Type B pancreatic cell (in vitro differentiated cells): Measurements from ENCODE around the gene CACNB1. TPM values are rescaled to one million over a fixed set of nuclear protein-coding genes. Genes with fewer than 3 reads are reported as not detected.
A peak's percentile ranks its signal among the peaks of the same experiment; 100 is the strongest.

Experiments used
- DNase-seq: peaks from one replicate; pipeline ENCODE4 v3.0.0; 2021; ENCODE audit warnings: mixed read lengths; ENCODE audit not compliant: unreplicated experiment; ENCODE audit errors: extremely low spot score
- H3K27ac Mint-ChIP-seq: 2 replicates; pipeline ENCODE4 v1.8.0; 2021; ENCODE audit warnings: mild to moderate bottlenecking, mixed read lengths
- H3K27me3 Mint-ChIP-seq: 2 replicates; pipeline ENCODE4 v1.8.0; 2021; ENCODE audit warnings: mixed read lengths
- H3K36me3 Mint-ChIP-seq: 2 replicates; pipeline ENCODE4 v1.8.0; 2021; ENCODE audit warnings: mixed read lengths
- H3K4me1 Mint-ChIP-seq: one replicate; pipeline ENCODE4 v1.8.0; 2021; ENCODE audit warnings: mixed read lengths; ENCODE audit not compliant: unreplicated experiment
- H3K4me3 Mint-ChIP-seq: 2 replicates; pipeline ENCODE4 v1.8.0; 2021; ENCODE audit warnings: mild to moderate bottlenecking, mixed read lengths
- H3K9me3 Mint-ChIP-seq: 2 replicates; pipeline ENCODE4 v1.8.0; 2021; ENCODE audit warnings: mixed read lengths
- total RNA-seq: library from RNA; stranded (reverse); gene quantifications from 2 replicates; pipeline ENCODE4 v1.2.1, GENCODE V29; 2021; ENCODE audit warnings: low replicate concordance
- TF ChIP-seq, protein P1 (sequence below): fragments of 200-600 bp; sonication (generic); conservative IDR thresholded peaks from 2 replicates; pipeline ENCODE4 v1.5.0; 2021; ENCODE audit warnings: antibody characterized with exemption, mild to moderate bottlenecking

Gene CACNB1
- total RNA-seq, 1 donor from 2014 or later: 9.5 TPM

- H3K9me3 Mint-ChIP-seq: no peaks in the 10 kb centered on the region
- TF ChIP-seq, protein P1, sequence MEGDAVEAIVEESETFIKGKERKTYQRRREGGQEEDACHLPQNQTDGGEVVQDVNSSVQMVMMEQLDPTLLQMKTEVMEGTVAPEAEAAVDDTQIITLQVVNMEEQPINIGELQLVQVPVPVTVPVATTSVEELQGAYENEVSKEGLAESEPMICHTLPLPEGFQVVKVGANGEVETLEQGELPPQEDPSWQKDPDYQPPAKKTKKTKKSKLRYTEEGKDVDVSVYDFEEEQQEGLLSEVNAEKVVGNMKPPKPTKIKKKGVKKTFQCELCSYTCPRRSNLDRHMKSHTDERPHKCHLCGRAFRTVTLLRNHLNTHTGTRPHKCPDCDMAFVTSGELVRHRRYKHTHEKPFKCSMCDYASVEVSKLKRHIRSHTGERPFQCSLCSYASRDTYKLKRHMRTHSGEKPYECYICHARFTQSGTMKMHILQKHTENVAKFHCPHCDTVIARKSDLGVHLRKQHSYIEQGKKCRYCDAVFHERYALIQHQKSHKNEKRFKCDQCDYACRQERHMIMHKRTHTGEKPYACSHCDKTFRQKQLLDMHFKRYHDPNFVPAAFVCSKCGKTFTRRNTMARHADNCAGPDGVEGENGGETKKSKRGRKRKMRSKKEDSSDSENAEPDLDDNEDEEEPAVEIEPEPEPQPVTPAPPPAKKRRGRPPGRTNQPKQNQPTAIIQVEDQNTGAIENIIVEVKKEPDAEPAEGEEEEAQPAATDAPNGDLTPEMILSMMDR: no peak
- peaks cover under 1% of the 10 kb centered on the region for H3K4me1 Mint-ChIP-seq
- no peak overlapping the region for H3K27ac Mint-ChIP-seq
- DNase-seq: no peak
- H3K4me3 Mint-ChIP-seq: no peak overlapping the region
- H3K36me3 Mint-ChIP-seq: no peaks in the 10 kb centered on the region
- peaks cover 80% of the 10 kb centered on the region for H3K27me3 Mint-ChIP-seq
Observed at GRCh38 chr17:39212195-39212810, 14.8 kb upstream of the CACNB1 start.

- peaks cover 60% of the 10 kb centered on the region for H3K27me3 Mint-ChIP-seq
- peak overlapping the region; percentile 52 for H3K4me3 Mint-ChIP-seq
Observed at GRCh38 chr17:39210093-39210434, 12.6 kb upstream of the CACNB1 start.

DNA sequence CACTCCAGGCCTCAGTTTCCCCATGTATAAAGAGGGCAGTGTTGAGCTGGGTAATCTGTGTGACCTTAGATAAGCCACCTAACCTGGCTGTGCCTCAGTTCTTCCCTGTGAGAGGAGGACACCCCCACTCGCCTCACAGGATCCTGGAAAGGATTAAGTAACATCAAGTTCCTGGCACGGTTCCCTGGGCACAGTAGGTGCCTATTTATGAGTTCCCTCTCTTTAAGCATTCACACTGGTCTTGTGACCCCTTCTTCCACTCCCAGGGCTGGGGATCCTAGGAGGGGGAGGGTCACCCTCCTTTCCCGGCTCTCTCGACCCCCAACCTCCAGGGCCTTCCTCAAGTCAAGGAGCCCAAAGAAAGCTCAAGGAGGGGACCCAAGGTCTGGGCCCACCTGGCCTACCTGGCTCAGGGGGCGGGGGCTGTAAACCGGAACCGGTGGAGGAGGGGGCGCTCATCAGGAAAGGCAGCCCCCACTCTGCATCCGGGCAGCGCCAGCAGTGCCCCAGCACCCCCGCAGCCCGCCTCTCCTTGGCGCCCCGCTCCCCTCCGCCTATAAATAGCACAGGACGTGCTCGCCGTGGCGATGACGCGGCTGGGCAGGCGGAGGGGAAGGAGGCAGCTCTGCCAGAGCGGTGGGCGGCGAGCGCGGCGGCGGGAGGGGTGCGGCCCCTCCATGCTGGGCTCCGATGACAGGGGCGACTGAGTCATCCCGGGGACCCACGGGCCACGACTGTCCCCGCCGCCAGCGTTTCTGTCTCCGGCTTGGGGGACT is 12.0 kb upstream of the CACNB1 start:
- no peaks in the 10 kb centered on the region for H3K9me3 Mint-ChIP-seq
- DNase-seq: no peak
- peaks cover 54% of the 10 kb centered on the region for H3K27me3 Mint-ChIP-seq
- TF ChIP-seq, protein P1: no peak
- H3K4me1 Mint-ChIP-seq: peaks cover 5% of the 10 kb centered on the region
- no peak overlapping the region for H3K4me3 Mint-ChIP-seq
- H3K27ac Mint-ChIP-seq: no peak overlapping the region
- no peaks in the 10 kb centered on the region for H3K36me3 Mint-ChIP-seq

More at GRCh38 chr17:39210093-39210434, 12.6 kb upstream of the CACNB1 start:
- TF ChIP-seq, protein P1: no peak
- DNase-seq: no peak
- Mint-ChIP-seq H3K27ac (no peak overlapping the region), H3K36me3 (no peaks in the 10 kb centered on the region), H3K9me3 (no peaks in the 10 kb centered on the region), H3K4me1 (peaks cover 5% of the 10 kb centered on the region)

- Mint-ChIP-seq H3K9me3 (no peaks in the 10 kb centered on the region), H3K4me1 (peaks cover 5% of the 10 kb centered on the region), H3K36me3 (peaks cover 3% of the 10 kb centered on the region), H3K27me3 (peaks cover 50% of the 10 kb centered on the region), H3K27ac (no peak overlapping the region), H3K4me3 (no peak overlapping the region)
- TF ChIP-seq, protein P1: no peak
- no peak for DNase-seq
Observed at GRCh38 chr17:39208893-39209292, 11.4 kb upstream of the CACNB1 start.

GRCh38 chr17:39208136-39208535 is 10.7 kb upstream of the CACNB1 start:
- H3K4me1 Mint-ChIP-seq: peaks cover 5% of the 10 kb centered on the region
- TF ChIP-seq, protein P1: no peak
- DNase-seq: no peak
- no peak overlapping the region for H3K27ac Mint-ChIP-seq
- H3K4me3 Mint-ChIP-seq: no peak overlapping the region
- no peaks in the 10 kb centered on the region for H3K9me3 Mint-ChIP-seq
- H3K27me3 Mint-ChIP-seq: peaks cover 45% of the 10 kb centered on the region
- H3K36me3 Mint-ChIP-seq: peaks cover 3% of the 10 kb centered on the region
